SHP77 treated with DMSO at 0.1 percent for 48 hours (cell line): ENCODE measurements around the gene MFAP2.

Source experiments
- DNase-seq: peaks from one replicate; lab custom pipeline; 2025; lab: John Stamatoyannopoulos, UW

The MFAP2 gene

GRCh38 chr1:16980473-16981268, at the start of gene MFAP2:
Gene MFAP2, minus strand, starts transcription at chr1:16980620. Its CDS starts 2,347 bp downstream, at chr1:16978273.
- DNase-seq, result no peak

GRCh38 chr1:17030206-17030605, 49.8 kb upstream of the MFAP2 start:
- DNase-seq, result no peak

GRCh38 chr1:17028662-17029188, 48.3 kb upstream of the MFAP2 start:
- DNase-seq, result no peak

GRCh38 chr1:17027900-17028299, 47.5 kb upstream of the MFAP2 start:
- no peak for DNase-seq

GRCh38 chr1:17027403-17027802, 47.0 kb upstream of the MFAP2 start:
- DNase-seq, result no peak

GRCh38 chr1:17024721-17025120, 44.3 kb upstream of the MFAP2 start:
- DNase-seq, result no peak

- no peak for DNase-seq
Measured at GRCh38 chr1:17023573-17023972, 43.2 kb upstream of the MFAP2 start.

- no peak for DNase-seq
Measured at GRCh38 chr1:17023102-17023501, 42.7 kb upstream of the MFAP2 start.

- no peak for DNase-seq
Measured at GRCh38 chr1:17021896-17022295, 41.5 kb upstream of the MFAP2 start.

GRCh38 chr1:17020502-17020901, 40.1 kb upstream of the MFAP2 start:
- DNase-seq, result no peak

GRCh38 chr1:17018849-17019248, 38.4 kb upstream of the MFAP2 start:
- DNase-seq, result no peak

GRCh38 chr1:17017435-17017834, 37.0 kb upstream of the MFAP2 start:
- no peak for DNase-seq

GRCh38 chr1:17016317-17016661, 35.9 kb upstream of the MFAP2 start:
- no peak for DNase-seq

- no peak for DNase-seq
Measured at GRCh38 chr1:17014671-17015567, 34.5 kb upstream of the MFAP2 start.

- DNase-seq, result no peak
Measured at GRCh38 chr1:17013491-17014320, 33.3 kb upstream of the MFAP2 start.

GRCh38 chr1:17012775-17013490, 32.5 kb upstream of the MFAP2 start:
- DNase-seq, result no peak

- peak; percentile 54 for DNase-seq
Measured at GRCh38 chr1:17011439-17012307, 31.3 kb upstream of the MFAP2 start, which contains the start of gene ATP13A2. Gene ATP13A2, minus strand, starts transcription at chr1:17011928. Its CDS starts 190 bp downstream, at chr1:17011738.

GRCh38 chr1:17011092-17011438, 30.6 kb upstream of the MFAP2 start:
- no peak for DNase-seq

GRCh38 chr1:17009706-17010105, 29.3 kb upstream of the MFAP2 start:
- DNase-seq, result no peak

GRCh38 chr1:17008208-17008855, 27.9 kb upstream of the MFAP2 start:
- no peak for DNase-seq
